HG02973 (cell line): ENCODE results near the gene ABHD1.
"Not testable (repeated sequence)": the region's sequence is repeated elsewhere in the genome, so short reads cannot be mapped to it uniquely, and the experiment has no call there.

Experiments used
- ATAC-seq: cut with Tn5 transposase; IDR thresholded peaks from one replicate; pipeline ENCODE4 v1.9.1; 2021; ENCODE audit warnings: moderate library complexity; ENCODE audit not compliant: unreplicated experiment

ABHD1 gene

DNA sequence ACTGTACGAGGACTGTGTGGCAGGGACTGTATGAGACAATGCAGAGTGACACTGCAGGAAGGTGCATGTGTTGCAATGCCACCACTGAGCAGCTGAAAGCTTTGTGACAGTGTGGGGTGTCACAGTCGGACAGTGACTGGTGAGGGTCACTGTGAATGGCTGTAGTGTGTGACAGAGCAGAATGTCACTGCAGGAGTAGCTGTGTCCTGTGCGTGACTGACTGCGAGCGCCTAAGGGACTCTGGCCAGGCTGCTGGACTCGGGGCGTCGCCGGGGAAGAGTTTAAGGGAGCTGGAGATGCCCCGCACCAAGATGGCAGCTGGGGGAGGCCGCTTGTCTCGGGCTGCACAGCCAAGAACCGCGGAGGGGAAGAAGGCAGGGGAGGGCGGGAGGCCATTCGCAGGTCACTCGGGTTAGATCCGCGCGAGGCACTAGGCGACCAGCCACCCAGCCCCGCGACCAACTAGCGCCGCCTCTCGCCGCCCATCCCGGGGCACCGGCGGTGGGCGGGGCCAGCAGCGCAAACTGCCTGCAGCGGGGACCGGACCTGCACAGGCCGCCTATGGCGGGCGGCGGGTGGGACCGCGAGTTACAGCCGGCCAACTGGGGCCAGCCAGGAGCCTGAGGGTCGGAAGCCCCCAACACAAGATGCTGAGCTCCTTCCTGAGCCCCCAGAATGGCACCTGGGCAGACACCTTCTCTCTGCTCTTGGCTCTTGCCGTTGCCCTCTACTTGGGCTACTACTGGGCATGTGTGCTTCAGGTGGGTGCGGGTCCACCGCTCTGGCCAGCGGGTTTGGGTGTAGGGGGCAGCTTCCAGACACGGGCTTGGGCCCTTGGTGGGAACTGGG, at the start of gene ABHD1:
Gene ABHD1 (plus strand): TSS at position 514 of the 849 bp plus-strand sequence. CDS start 134 bp downstream, at position 648.
- no peak for ATAC-seq

DNA sequence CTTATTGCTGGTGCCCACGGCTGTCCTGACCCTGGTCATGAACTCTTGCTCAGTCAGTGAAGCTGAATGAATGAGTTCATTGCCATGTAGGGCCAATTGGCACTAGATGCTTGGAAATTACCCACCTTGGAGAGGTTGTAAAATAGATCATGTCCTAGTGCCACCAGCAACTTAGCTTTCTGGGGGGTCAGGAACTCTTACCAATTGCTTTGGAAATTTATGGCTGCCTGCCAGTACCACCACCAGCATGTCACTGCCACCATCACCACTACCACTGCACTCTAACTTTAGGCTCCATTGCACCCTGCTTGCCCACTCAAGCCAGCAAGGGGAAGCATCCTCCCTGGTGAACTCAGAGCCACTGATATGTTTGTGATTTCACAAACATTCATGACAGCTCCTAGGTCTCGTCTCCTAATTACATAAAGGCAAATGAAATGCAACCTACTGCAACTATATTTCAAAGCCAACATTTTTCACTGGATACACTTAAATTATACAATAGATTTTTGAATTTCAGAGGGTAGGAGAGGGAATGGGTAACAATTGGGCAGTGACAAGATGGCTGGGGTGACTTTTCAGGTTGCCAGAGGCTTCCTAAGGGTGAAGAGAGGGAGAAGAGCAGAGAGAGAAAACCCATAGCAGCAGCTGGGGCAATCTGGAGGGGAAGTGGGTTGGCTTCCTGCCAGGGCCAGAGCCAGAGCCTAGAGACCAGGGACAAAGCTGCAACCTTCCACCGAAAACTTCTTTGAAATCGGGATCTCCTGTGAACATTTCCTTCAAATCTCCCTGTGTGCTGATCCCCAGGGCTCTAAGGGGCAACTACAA, 48.7 kb upstream of the ABHD1 start:
- no peak for ATAC-seq

DNA sequence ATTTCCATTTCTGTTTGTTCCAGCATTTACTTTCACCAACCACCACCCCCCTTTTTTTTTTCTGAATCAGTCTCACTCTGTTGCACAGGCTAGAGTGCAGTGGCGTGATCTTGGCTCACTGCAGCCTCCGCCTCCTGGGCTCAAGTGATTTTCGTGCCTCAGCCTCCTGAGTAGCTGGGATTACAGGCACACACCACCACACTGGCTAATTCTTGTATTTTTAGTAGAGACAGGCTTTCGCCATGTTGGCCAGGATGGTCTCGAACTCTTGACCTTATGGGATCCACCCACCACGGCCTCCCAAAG, 48.1 kb upstream of the ABHD1 start:
- ATAC-seq, result not testable (repeated sequence)

DNA sequence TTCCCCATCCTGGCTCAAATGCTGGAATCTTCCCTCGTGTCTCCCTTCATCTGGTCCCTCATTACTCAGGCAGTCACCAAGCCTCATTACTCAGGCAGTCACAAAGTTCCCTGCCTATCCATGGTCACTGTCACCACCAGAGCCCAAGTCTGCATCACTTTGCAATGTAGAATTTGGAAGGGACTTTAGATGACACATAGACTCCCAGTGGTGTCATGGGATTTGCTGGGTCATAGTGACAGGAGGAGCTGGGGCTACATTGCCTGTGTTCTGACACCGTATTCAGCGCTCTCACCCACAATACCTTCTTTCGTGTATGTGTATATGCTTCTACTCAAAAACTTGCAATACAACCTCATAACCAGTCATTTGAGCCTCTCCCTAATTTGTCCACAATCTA, 47.3 kb upstream of the ABHD1 start:
- no peak for ATAC-seq

DNA sequence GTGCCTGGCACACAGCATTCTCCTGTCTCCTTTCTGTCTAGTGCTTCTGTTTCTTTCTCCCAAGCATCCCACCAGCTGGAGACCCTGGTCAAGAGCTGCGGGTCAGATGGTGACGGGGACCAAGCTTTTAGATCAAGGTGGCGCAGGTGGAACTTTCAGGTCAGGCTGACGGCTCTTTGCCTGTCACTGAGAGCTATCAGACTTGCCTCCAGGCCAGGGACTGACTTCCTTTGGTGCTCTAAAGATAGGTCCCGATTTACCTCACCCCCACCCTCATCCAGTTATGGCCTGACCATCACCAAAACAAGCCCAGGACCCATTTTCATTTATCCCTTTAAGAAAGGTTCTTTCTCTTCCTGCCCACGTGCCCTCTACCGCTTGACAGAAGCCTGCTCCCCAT, 46.4 kb upstream of the ABHD1 start:
- no peak for ATAC-seq

DNA sequence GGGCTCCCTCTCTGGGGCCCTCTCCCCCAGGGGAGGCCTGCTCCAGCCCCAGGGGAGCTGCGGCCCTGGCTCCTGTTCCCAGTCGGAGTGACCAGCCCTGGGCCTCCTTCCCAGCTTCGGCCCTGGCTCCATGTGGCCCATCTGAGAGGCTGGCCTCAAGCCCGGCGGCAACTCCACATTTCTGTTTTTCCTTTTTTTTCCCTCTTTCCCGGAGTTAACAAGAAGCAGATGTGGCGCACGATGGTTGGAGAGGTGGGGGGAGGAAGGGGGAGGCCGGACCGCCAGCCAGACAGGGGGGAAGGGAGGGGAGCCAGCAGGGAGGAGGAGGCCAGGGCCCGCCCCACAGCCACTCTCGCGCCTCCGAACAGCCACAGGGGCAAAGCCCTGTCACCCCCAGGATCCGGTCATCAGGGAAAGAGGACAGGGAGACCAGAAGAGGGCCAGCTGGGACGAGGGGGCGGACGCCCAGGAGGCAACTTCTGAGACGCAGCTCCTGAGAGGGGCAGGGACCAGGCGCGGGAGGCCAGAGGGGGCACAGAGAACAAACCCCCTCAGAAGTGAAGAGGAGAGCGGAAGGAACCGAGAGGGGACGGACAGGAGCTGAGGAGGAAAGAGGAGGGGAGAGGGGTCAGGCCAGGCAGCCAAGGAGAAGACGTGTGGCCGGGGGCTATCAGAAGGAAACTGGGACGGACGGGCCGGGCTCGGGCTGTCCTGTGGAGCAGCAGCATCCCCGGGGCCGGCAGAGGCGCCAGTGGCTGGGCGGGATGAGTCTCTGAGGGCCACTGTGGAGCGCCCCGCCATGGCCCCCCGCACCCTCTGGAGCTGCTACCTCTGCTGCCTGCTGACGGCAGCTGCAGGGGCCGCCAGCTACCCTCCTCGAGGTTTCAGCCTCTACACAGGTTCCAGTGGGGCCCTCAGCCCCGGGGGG, 45.1 kb upstream of the ABHD1 start, which contains the start of gene EMILIN1:
Gene EMILIN1 (plus strand): TSS at position 349 of the 928 bp plus-strand sequence. CDS start 451 bp downstream, at position 800.
- no peak for ATAC-seq

DNA sequence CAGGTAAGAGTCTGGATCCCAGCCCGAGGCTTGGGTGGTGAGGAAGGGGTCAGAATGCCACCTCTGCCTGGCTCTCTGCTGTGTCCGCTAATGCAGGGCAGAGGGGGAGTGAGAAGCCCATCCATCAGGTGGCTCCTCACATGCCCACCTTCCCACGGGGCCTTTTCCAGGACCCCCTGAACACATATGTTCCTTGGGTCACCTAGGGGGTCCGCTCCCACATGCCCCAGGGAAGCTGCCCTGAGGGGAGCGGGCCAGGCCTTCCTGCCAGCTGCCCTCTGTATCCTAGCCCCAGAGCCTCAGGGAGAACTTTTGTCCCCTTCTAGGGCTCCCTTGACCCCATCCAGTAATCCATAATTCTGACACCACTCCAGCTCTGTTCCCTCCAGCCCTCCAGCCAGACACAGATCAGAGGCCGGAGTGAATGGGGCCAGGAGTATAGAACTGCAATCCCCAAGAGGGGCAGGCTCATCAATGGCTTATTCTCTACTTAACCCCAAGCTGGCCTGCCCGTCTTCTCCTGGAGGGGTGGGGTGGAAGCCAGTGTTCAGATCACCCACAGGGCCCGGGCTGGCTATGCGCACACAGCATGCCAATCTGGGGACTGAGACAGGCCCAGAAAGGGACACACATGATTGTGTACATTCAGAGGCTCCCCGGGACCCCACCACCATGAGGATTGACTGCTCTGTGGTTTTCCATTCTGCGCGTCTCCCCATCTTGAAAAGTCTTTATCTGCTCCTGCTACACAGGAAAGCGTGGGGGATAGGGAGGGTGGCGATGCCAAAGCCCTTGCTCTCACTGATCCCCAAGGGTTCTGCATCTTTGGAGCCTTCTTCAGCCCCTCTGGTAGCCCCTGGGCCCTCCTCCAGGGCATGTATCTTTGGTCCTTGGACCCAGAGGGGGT, 44.1 kb upstream of the ABHD1 start:
- no peak for ATAC-seq

DNA sequence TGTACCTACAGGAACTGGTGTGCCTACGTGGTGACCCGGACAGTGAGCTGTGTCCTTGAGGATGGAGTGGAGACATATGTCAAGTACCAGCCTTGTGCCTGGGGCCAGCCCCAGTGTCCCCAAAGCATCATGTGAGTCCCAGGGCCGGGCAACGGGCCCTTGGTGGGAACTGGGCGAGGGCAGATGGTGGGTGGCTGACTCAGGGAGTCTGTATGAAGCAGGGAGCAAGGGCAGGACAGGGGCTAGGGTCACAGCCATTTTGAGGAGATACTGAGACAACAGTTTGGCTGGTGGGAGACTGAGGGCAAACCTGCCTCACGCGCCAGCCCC, 43.5 kb upstream of the ABHD1 start:
- ATAC-seq, result no peak

DNA sequence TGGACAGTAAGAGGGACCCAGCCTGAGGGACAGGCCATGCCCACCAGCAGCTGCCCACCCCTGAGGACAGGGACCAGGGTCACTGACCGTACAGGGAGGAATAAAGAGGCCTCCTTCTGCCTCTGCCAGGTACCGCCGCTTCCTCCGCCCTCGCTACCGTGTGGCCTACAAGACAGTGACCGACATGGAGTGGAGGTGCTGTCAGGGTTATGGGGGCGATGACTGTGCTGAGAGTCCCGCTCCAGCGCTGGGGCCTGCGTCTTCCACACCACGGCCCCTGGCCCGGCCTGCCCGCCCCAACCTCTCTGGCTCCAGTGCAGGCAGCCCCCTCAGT, 43.0 kb upstream of the ABHD1 start:
- no peak for ATAC-seq

DNA sequence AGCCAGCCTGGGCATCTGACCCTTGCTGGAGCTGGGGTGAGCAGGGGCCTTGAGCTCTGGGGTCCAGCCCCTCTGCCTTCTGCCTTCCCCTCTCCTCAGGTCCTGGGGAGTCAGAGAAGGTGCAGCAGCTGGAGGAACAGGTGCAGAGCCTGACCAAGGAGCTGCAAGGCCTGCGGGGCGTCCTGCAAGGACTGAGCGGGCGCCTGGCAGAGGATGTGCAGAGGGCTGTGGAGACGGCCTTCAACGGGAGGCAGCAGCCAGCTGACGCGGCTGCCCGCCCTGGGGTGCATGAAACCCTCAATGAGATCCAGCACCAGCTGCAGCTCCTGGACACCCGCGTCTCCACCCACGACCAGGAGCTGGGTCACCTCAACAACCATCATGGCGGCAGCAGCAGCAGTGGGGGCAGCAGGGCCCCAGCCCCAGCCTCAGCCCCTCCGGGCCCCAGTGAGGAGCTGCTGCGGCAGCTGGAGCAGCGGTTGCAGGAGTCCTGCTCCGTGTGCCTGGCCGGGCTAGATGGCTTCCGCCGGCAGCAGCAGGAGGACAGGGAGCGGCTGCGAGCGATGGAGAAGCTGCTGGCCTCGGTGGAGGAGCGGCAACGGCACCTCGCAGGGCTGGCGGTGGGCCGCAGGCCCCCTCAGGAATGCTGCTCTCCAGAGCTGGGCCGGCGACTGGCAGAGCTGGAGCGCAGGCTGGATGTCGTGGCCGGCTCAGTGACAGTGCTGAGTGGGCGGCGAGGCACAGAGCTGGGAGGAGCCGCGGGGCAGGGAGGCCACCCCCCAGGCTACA, 41.4 kb upstream of the ABHD1 start:
- ATAC-seq, result no peak

DNA sequence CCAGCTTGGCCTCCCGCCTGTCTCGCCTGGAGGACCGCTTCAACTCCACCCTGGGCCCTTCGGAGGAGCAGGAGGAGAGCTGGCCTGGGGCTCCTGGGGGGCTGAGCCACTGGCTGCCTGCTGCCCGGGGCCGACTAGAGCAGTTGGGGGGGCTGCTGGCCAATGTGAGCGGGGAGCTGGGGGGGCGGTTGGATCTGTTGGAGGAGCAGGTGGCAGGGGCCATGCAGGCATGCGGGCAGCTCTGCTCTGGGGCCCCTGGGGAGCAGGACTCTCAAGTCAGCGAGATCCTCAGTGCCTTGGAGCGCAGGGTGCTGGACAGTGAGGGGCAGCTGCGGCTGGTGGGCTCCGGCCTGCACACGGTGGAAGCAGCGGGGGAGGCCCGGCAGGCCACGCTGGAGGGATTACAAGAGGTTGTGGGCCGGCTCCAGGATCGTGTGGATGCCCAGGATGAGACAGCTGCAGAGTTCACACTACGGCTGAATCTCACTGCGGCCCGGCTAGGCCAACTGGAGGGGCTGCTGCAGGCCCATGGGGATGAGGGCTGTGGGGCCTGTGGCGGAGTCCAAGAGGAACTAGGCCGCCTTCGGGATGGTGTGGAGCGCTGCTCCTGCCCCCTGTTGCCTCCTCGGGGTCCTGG, 40.7 kb upstream of the ABHD1 start:
- no peak for ATAC-seq

DNA sequence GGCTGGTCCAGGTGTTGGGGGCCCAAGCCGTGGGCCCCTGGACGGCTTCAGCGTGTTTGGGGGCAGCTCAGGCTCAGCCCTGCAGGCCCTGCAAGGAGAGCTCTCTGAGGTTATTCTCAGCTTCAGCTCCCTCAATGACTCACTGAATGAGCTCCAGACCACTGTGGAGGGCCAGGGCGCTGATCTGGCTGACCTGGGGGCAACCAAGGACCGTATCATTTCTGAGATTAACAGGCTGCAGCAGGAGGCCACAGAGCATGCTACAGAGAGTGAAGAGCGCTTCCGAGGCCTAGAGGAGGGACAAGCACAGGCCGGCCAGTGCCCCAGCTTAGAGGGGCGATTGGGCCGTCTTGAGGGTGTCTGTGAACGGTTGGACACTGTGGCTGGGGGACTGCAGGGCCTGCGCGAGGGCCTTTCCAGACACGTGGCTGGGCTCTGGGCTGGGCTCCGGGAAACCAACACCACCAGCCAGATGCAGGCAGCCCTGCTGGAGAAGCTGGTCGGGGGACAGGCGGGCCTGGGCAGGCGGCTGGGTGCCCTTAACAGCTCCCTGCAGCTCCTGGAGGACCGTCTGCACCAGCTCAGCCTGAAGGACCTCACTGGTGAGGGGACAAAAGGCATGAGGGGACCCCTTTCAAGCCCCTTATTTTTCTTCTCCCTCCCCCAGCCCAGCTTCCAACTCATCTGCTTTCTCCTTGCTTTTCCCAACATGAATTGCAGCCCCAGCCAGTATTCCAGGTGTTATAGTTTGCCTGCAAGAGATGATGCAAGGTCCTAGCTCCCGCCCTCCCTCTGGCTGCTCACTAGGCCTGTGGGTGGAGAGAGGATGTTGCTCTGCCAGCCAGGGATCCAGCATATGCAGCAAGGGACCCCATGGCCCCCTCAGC, 40.0 kb upstream of the ABHD1 start:
- no peak for ATAC-seq

DNA sequence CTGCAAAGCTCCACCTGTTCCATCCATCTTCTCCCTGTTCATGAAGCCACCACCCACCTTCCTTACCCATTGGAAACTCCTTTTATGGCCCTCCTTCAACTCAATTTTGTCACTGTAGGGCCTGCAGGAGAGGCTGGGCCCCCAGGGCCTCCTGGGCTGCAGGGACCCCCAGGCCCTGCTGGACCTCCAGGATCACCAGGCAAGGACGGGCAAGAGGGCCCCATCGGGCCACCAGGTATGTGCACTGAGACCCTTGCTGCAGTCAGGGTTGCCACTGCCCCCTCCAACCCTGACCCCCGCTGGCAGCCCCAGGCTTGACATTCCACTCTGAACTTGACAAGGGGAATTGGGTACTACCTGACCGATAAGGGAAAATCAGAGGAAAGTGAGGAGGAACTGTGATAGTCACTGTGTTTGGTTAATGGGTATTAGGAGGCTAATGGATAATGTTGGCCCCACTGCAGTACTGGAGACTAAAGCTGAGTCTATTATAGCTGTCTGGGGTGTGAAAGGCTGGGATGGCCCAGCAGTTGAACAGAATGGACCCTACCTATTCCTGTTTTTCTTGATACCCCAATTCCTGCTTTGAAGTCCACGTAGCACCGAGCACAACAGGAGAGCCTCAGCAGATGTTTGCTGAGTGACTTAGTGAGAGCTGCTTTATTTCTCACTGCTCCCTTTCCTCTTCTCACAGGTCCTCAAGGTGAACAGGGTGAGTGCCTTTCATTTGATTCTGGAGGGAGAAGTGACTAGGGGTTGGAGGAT, 39.1 kb upstream of the ABHD1 start:
- ATAC-seq, result no peak

DNA sequence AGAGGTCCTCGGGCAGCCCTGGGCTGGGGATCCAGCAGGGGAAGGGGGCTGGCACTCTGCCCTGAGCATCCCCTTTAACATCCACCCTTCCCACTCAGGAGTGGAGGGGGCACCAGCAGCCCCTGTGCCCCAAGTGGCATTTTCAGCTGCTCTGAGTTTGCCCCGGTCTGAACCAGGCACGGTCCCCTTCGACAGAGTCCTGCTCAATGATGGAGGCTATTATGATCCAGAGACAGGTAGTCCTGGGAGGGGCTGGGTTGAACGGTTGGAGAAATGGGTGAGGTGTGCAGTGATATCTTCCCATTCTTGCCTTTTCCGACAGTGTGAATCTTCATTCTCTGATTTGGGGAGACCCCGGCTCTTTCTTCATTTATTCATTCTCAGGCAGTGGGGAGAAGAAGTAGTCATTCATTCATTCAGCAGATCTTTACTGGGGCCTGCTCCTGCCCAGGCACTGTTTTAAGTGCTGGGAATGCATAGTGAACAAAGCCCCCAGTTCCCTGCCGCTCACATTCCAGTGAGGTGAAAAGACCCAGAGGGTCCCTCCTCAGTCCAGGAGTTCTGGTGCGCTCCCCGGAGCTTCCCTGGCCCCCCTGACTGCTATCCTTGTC, 38.4 kb upstream of the ABHD1 start:
- ATAC-seq, result no peak

DNA sequence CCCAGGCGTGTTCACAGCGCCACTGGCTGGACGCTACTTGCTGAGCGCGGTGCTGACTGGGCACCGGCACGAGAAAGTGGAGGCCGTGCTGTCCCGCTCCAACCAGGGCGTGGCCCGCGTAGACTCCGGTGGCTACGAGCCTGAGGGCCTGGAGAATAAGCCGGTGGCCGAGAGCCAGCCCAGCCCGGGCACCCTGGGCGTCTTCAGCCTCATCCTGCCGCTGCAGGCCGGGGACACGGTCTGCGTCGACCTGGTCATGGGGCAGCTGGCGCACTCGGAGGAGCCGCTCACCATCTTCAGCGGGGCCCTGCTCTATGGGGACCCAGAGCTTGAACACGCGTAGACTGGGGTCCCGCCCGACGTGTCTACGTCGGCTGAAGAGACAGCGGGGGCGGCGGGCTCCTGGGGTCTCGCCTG, 37.9 kb upstream of the ABHD1 start:
- ATAC-seq, result no peak

DNA sequence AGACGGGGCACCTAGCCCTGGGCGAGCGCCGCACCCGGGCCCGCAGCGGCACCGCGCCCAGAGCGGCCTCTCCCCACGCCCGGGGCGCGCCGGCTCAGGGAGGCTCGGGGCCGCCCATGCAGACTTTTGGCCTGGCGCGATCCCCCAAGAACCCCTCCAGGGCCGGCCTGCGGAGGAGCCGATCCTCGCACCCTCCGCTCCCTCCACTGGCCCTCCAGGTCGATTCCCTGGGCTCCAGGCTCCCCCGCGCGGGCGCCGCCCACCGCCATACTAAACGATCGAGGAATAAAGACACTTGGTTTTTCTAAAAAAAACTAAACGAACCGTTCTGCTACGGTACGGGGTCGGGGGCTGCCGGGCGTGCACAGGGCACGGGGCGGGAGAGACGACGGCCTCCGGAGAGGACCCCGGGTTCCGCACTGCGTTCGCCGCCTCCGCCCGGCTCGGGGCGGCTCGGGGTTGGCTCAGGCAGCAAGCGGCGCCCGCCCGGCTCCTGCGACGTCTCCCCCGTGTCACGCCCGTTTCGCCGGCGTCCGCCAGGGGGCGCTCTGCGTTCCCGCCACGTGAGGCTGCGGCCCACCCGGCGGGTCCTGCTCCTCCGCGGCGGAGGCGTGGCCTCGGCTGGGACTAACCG, 37.4 kb upstream of the ABHD1 start:
- peak; percentile 75 for ATAC-seq
